ENCODE data around the gene FOXS1.

DNA sequence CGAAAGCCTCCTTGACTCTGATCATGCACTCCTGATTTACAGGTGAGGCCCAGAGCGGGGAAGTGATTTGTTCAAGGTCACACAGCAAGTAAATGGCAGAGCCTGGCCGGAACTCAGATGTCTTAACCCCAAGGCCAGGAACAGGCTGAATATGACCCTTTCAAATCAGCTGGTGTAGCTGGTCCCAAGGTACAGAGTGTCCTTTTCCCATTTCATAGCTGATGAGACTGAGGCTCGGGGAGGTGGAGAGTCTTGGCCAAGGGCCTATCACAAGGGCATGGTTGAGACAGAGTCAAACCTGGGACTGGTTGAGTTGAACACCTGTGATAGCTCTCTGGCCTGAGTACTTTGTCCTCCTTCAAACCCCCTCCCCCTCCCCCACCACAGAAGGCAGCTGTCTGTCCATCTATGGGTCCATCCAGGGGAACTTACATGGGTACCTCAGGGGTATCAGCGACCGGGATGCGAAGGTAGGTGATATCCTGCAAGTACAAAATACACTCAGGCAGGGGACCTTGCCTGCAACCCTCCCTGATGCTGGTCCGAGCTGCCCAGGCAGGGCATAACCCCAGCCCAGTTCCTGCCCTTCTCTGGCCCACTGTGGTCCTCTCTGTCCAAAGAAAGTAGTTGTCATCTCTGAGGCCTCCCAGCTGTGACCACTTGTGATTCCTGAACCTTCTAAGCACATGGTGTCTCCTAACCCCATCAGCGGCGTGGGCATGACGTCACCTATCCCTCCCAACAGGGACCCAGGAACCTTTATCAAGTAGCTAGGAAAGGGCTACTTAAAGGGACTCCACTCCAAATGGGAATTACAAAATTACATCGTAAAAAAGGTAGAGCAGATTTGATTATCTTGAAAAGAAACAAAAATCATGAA lies 19.4 kb upstream of the FOXS1 start:
- no peak for TF ChIP-seq CTCF (IDR thresholded peaks at IDR 0.05; ENCODE audit: poor library complexity)
- no peak for TF ChIP-seq EZH2phosphoT487 (IDR thresholded peaks at IDR 0.05; ENCODE audit: low read depth, severe bottlenecking, unreplicated experiment)
- no peak for TF ChIP-seq EZH2 (IDR thresholded peaks at IDR 0.05; ENCODE audit: borderline replicate concordance)
